GM21737 (cell line): ENCODE data around the gene LANCL1.

ENCODE experiments used
- ATAC-seq: cut with Tn5 transposase; IDR thresholded peaks from one replicate; pipeline ENCODE4 v1.9.1; 2021; ENCODE audit warnings: mild to moderate bottlenecking, moderate library complexity; ENCODE audit not compliant: unreplicated experiment

LANCL1 gene

GRCh38 chr2:210412660-210413059, 63.9 kb downstream of the LANCL1 start:
- ATAC-seq: no peak

GRCh38 chr2:210410542-210410941, 66.0 kb downstream of the LANCL1 start:
- no peak for ATAC-seq

GRCh38 chr2:210399440-210400041, 77.0 kb downstream of the LANCL1 start:
- ATAC-seq: no peak

GRCh38 chr2:210392469-210392881, 84.1 kb downstream of the LANCL1 start:
- no peak for ATAC-seq

GRCh38 chr2:210389856-210390255, 86.7 kb downstream of the LANCL1 start:
- ATAC-seq: no peak

- ATAC-seq: no peak
These were observed 88.4 kb downstream of the LANCL1 start for GRCh38 chr2:210388148-210388547.

- ATAC-seq: no peak
These were observed 89.5 kb downstream of the LANCL1 start for GRCh38 chr2:210387074-210387473.
